ENCODE data around the gene PLA2G2C.

The PLA2G2C gene

GRCh38 chr1:20192364-20192763, 6.0 kb upstream of the PLA2G2C start:
- Histone ChIP-seq H3K36me3 (ENCODE audit: control insufficient read depth, insufficient read depth, low read length) (no peaks in the 10 kb centered on the region), H3K4me3 (replicated peaks; ENCODE audit: low read depth, low read length) (no peak overlapping the region), H3K27me3 (replicated peaks; ENCODE audit: control insufficient read depth, insufficient read depth, low read length) (peaks cover 6% of the 10 kb centered on the region)
- no peak for TF ChIP-seq CTCF (IDR thresholded peaks at IDR 0.05; ENCODE audit: insufficient read depth, low read length, poor library complexity, severe bottlenecking)
- DNase-seq (ENCODE audit: extremely low read depth, insufficient read length) = no peak

GRCh38 chr1:20191266-20191825, 5.0 kb upstream of the PLA2G2C start:
- TF ChIP-seq CTCF (IDR thresholded peaks at IDR 0.05; ENCODE audit: insufficient read depth, low read length, poor library complexity, severe bottlenecking) = no peak
- Histone ChIP-seq H3K27me3 (replicated peaks; ENCODE audit: control insufficient read depth, insufficient read depth, low read length) (peaks cover 6% of the 10 kb centered on the region), H3K4me3 (replicated peaks; ENCODE audit: low read depth, low read length) (no peak overlapping the region), H3K36me3 (ENCODE audit: control insufficient read depth, insufficient read depth, low read length) (no peaks in the 10 kb centered on the region)
- DNase-seq (ENCODE audit: extremely low read depth, insufficient read length) = no peak

GRCh38 chr1:20190256-20191160, 4.2 kb upstream of the PLA2G2C start:
- Histone ChIP-seq H3K27me3 (replicated peaks; ENCODE audit: control insufficient read depth, insufficient read depth, low read length) (peaks cover 7% of the 10 kb centered on the region), H3K36me3 (ENCODE audit: control insufficient read depth, insufficient read depth, low read length) (no peaks in the 10 kb centered on the region), H3K4me3 (replicated peaks; ENCODE audit: low read depth, low read length) (no peak overlapping the region)
- no peak for DNase-seq (ENCODE audit: extremely low read depth, insufficient read length)
- no peak for TF ChIP-seq CTCF (IDR thresholded peaks at IDR 0.05; ENCODE audit: insufficient read depth, low read length, poor library complexity, severe bottlenecking)

- H3K36me3 ChIP-seq (ENCODE audit: control insufficient read depth, insufficient read depth, low read length) = no peaks in the 10 kb centered on the region
- H3K4me3 ChIP-seq (replicated peaks; ENCODE audit: low read depth, low read length) = no peak overlapping the region
- no peak for TF ChIP-seq CTCF (IDR thresholded peaks at IDR 0.05; ENCODE audit: insufficient read depth, low read length, poor library complexity, severe bottlenecking)
- H3K27me3 ChIP-seq (replicated peaks; ENCODE audit: control insufficient read depth, insufficient read depth, low read length) = peaks cover 7% of the 10 kb centered on the region
- no peak for DNase-seq (ENCODE audit: extremely low read depth, insufficient read length)
These were observed 3.3 kb upstream of the PLA2G2C start for GRCh38 chr1:20189664-20190063.

- TF ChIP-seq CTCF (IDR thresholded peaks at IDR 0.05; ENCODE audit: insufficient read depth, low read length, poor library complexity, severe bottlenecking) = no peak
- peaks cover 7% of the 10 kb centered on the region for H3K27me3 ChIP-seq (replicated peaks; ENCODE audit: control insufficient read depth, insufficient read depth, low read length)
- no peak for DNase-seq (ENCODE audit: extremely low read depth, insufficient read length)
These were observed 2.1 kb upstream of the PLA2G2C start for GRCh38 chr1:20188455-20188817.

More at GRCh38 chr1:20188455-20188817, 2.1 kb upstream of the PLA2G2C start:
- Histone ChIP-seq H3K36me3 (ENCODE audit: control insufficient read depth, insufficient read depth, low read length) (no peaks in the 10 kb centered on the region), H3K4me3 (replicated peaks; ENCODE audit: low read depth, low read length) (no peak overlapping the region)
